HepG2 (cell line): ENCODE results near the gene SNN. TPM values are rescaled to one million over a fixed set of nuclear protein-coding genes. Genes with fewer than 3 reads are reported as not detected.
A peak's percentile ranks its signal among the peaks of the same experiment; 100 is the strongest.

ENCODE experiments used
- DPF2 ChIP-seq: sonication (generic); formaldehyde crosslinking; IDR thresholded peaks from 2 replicates; pipeline ENCODE4 v1.4.0; 2020; ENCODE audit warnings: mild to moderate bottlenecking, low read depth, missing genetic modification reagents, borderline replicate concordance
- ELF3 ChIP-seq: IDR thresholded peaks from 2 replicates; pipeline ENCODE4 v1.6.1; 2016; ENCODE audit warnings: missing genetic modification reagents, missing compliant biosample characterization
- GATAD2A ChIP-seq: IDR thresholded peaks from 2 replicates; pipeline ENCODE4 v1.6.1; 2016
- PLRG1 ChIP-seq: fragments of 450-650 bp; conservative IDR thresholded peaks from 2 replicates; pipeline ENCODE4 v1.6.1; 2016
- SRY ChIP-seq: sonication (generic); formaldehyde crosslinking; IDR thresholded peaks from 2 replicates; pipeline ENCODE4 v1.8.0; 2022; ENCODE audit warnings: mild to moderate bottlenecking, missing genetic modification reagents
- ZBTB3 ChIP-seq: sonication (generic); formaldehyde crosslinking; IDR thresholded peaks from 2 replicates; pipeline ENCODE4 v1.4.0; 2020; ENCODE audit warnings: low read depth, mild to moderate bottlenecking, moderate library complexity, missing genetic modification reagents, borderline replicate concordance
- polyA plus RNA-seq, 8 experiments: library from polyadenylated mRNA; depleted of rRNA in 3 of 8; stranded (reverse) in 7 of 8; unstranded in 1 of 8; fragments of >200 nt; fragmentation: Illumina TruSeq in 4 of 8; extraction: Trizol in 4 of 8; gene quantifications; 2 replicates each; pipeline versions ENCODE4 v1.2.1 to v1.2.3, GENCODE V29; 2011 to 2016; ENCODE audit warnings: low read depth in 4 of 8, missing spikeins in 1 of 8, mixed read lengths in 1 of 8; ENCODE audit not compliant: insufficient read depth in 1 of 8
- total RNA-seq, 5 experiments: library from RNA; depleted of rRNA; stranded (reverse); fragments of >200 nt; fragmentation: Illumina TruSeq; extraction: Trizol; gene quantifications; 2 replicates each; pipeline ENCODE4 v1.2.3, GENCODE V29; 2016; ENCODE audit warnings: low read depth in 1 of 5
- TF ChIP-seq, protein P1 (sequence below): sonication (generic); formaldehyde crosslinking; IDR thresholded peaks from 2 replicates; pipeline ENCODE4 v1.4.0; 2020; ENCODE audit warnings: missing genetic modification reagents, borderline replicate concordance

SNN gene
- total and polyA plus RNA-seq, 2 of the 13 experiments (the other 11 are each of a cell fraction or from before 2014, with no cell fraction given): 5.2 to 8.4 TPM

DNA sequence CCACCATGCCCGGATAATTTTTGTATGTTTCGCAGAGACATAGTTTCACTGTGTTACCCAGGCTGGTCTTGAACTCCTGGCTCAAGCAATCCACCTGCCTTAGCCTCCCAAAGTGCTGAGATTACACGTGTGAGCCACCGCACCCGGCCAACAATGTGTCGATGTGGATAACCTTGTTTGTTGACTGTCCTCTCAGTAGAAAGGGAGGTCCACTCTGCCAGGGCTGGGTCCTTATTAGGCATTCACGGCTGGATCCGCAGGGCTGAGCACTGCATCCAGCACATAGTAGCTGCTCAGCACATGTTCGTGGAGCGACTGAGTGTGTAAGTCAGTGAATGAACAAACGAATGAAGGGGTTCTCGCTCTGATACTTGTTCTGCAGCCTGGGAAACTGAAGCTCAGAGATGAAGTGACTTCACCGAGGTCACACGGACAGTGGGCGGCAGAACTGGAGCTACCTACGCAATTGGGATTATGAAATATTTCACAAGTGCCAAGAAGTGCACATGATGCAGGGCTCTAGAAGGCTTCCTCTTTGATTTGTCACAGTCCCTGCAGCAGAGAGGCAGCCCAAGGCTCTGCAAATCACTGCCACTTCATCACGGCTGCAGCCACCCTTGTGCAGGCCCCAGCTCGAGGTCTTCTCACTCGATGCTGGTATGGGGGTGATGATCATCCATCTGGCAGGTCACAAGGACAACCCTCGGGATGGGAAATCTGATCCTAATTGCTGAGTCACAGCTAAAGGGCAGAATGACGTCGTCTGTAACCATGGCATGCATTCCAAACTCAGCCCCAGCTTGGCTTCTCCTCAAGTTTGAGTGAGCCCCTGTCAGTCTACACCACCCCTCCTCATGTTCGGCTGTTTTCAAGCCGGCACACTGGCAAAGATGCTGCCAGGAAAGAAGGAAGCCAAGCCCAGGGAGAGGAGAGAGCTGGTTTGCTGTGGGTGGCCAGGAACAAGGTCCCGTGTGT lies 28.0 kb upstream of the SNN start (continued):
- TF ChIP-seq, protein P1, sequence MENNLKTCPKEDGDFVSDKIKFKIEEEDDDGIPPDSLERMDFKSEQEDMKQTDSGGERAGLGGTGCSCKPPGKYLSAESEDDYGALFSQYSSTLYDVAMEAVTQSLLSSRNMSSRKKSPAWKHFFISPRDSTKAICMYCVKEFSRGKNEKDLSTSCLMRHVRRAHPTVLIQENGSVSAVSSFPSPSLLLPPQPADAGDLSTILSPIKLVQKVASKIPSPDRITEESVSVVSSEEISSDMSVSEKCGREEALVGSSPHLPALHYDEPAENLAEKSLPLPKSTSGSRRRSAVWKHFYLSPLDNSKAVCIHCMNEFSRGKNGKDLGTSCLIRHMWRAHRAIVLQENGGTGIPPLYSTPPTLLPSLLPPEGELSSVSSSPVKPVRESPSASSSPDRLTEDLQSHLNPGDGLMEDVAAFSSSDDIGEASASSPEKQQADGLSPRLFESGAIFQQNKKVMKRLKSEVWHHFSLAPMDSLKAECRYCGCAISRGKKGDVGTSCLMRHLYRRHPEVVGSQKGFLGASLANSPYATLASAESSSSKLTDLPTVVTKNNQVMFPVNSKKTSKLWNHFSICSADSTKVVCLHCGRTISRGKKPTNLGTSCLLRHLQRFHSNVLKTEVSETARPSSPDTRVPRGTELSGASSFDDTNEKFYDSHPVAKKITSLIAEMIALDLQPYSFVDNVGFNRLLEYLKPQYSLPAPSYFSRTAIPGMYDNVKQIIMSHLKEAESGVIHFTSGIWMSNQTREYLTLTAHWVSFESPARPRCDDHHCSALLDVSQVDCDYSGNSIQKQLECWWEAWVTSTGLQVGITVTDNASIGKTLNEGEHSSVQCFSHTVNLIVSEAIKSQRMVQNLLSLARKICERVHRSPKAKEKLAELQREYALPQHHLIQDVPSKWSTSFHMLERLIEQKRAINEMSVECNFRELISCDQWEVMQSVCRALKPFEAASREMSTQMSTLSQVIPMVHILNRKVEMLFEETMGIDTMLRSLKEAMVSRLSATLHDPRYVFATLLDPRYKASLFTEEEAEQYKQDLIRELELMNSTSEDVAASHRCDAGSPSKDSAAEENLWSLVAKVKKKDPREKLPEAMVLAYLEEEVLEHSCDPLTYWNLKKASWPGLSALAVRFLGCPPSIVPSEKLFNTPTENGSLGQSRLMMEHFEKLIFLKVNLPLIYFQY (CRISPR knock-in tag): peak; percentile 22; the same call in 1 of the 2 replicates
- TF ChIP-seq SRY (CRISPR knock-in tag) (no peak), ZBTB3 (no peak), PLRG1 (no peak), ELF3 (CRISPR knock-in tag) (peak; percentile 70; the same call in 1 of the 2 replicates), DPF2 (CRISPR knock-in tag) (0 out of 2 replicates have a peak, but pooled peaks have one; percentile 25), GATAD2A (peak; percentile 87)
